Osteoblast (primary cell): Measurements from ENCODE around the gene CDC42BPA. TPM values are rescaled to one million over a fixed set of nuclear protein-coding genes. Genes with fewer than 3 reads are reported as not detected.

ENCODE experiments used
- DNase-seq: peaks from one replicate; pipeline ENCODE4 v3.0.0; 2011; ENCODE audit warnings: low spot score, mixed read lengths; ENCODE audit not compliant: insufficient read length; ENCODE audit errors: missing footprints
- H2AFZ ChIP-seq: 2 replicates; pipeline ENCODE4 v1.6.0; 2011; ENCODE audit warnings: mild to moderate bottlenecking, low read length
- H3K27ac ChIP-seq: 2 replicates; pipeline ENCODE4 v1.5.1; 2011; ENCODE audit warnings: mild to moderate bottlenecking, low read depth, low read length, moderate library complexity
- H3K27me3 ChIP-seq: 2 replicates; pipeline ENCODE4 v1.6.0; 2012; ENCODE audit warnings: mild to moderate bottlenecking, control low read depth, inconsistent platforms, low read length, moderate library complexity; ENCODE audit not compliant: insufficient read depth
- H3K36me3 ChIP-seq: 2 replicates; pipeline ENCODE4 v1.5.1; 2011; ENCODE audit warnings: mild to moderate bottlenecking, low read length, control low read depth, moderate library complexity; ENCODE audit not compliant: insufficient read depth
- H3K4me1 ChIP-seq: 2 replicates; pipeline ENCODE4 v1.5.1; 2011; ENCODE audit warnings: mild to moderate bottlenecking, low read length, control low read depth, moderate library complexity; ENCODE audit not compliant: insufficient read depth
- H3K4me2 ChIP-seq: 2 replicates; pipeline ENCODE4 v1.6.0; 2011; ENCODE audit warnings: mild to moderate bottlenecking, low read length; ENCODE audit not compliant: insufficient read depth
- H3K4me3 ChIP-seq: fragments of 200-600 bp; sonication (generic); 3 replicates; pipeline ENCODE4 v1.5.1; 2012; ENCODE audit warnings: mild to moderate bottlenecking, low read length, inconsistent platforms; ENCODE audit not compliant: insufficient read depth
- H3K79me2 ChIP-seq: 2 replicates; pipeline ENCODE4 v1.6.0; 2012; ENCODE audit warnings: mild to moderate bottlenecking, low read length, control low read depth, inconsistent platforms; ENCODE audit not compliant: insufficient read depth
- H3K9me3 ChIP-seq: 2 replicates; pipeline ENCODE4 v1.5.1; 2011; ENCODE audit warnings: low read depth, low read length, control low read depth
- H4K20me1 ChIP-seq: 2 replicates; pipeline ENCODE4 v1.6.0; 2012; ENCODE audit warnings: mild to moderate bottlenecking, low read length, control low read depth; ENCODE audit not compliant: insufficient read depth
- CTCF ChIP-seq: IDR thresholded peaks from 2 replicates; pipeline ENCODE4 v1.5.1; 2011; ENCODE audit warnings: mild to moderate bottlenecking, low read depth, low read length, moderate library complexity; ENCODE audit errors: extremely low read depth
- total RNA-seq: library from RNA; depleted of rRNA; stranded (reverse); fragments of >200 nt; gene quantifications from 2 replicates; pipeline ENCODE4 v1.2.3, GENCODE V29; 2012

Gene CDC42BPA
- total RNA-seq, 1 donor, result 77.8 TPM

- Histone ChIP-seq H2AFZ (no peak overlapping the region), H3K27ac (no peak overlapping the region), H3K4me2 (no peak overlapping the region), H3K27me3 (no peaks in the 10 kb centered on the region), H3K36me3 (peaks cover 5% of the 10 kb centered on the region), H3K79me2 (no peaks in the 10 kb centered on the region), H3K9me3 (no peaks in the 10 kb centered on the region), H3K4me3 (no peak overlapping the region), H4K20me1 (no peaks in the 10 kb centered on the region), H3K4me1 (no peaks in the 10 kb centered on the region)
- peak; percentile 86 for DNase-seq
- peak; percentile 64 for TF ChIP-seq CTCF
These were observed 187.1 kb downstream of the CDC42BPA start for GRCh38 chr1:227131193-227131592.

GRCh38 chr1:227127891-227128290 lies 190.4 kb downstream of the CDC42BPA start:
- no peaks in the 10 kb centered on the region for H3K4me1 ChIP-seq
- peaks cover 5% of the 10 kb centered on the region for H3K36me3 ChIP-seq

GRCh38 chr1:227125929-227126545 lies 192.3 kb downstream of the CDC42BPA start:
- Histone ChIP-seq H3K9me3 (no peaks in the 10 kb centered on the region), H3K4me2 (no peak overlapping the region), H2AFZ (no peak overlapping the region), H3K27ac (no peak overlapping the region), H3K36me3 (peaks cover 5% of the 10 kb centered on the region), H3K27me3 (no peaks in the 10 kb centered on the region), H3K4me1 (no peaks in the 10 kb centered on the region), H4K20me1 (no peaks in the 10 kb centered on the region), H3K79me2 (no peaks in the 10 kb centered on the region), H3K4me3 (no peak overlapping the region)
- TF ChIP-seq CTCF, result no peak
- DNase-seq, result no peak

More at GRCh38 chr1:227127891-227128290, 190.4 kb downstream of the CDC42BPA start:
- Histone ChIP-seq H3K4me3 (no peak overlapping the region), H2AFZ (no peak overlapping the region), H3K9me3 (no peaks in the 10 kb centered on the region), H4K20me1 (no peaks in the 10 kb centered on the region), H3K27ac (no peak overlapping the region), H3K27me3 (no peaks in the 10 kb centered on the region), H3K79me2 (no peaks in the 10 kb centered on the region), H3K4me2 (no peak overlapping the region)
- TF ChIP-seq CTCF, result no peak
- peak; percentile 53 for DNase-seq

- no peak overlapping the region for H2AFZ ChIP-seq
- H3K36me3 ChIP-seq, result peaks cover 5% of the 10 kb centered on the region
- no peaks in the 10 kb centered on the region for H4K20me1 ChIP-seq
- H3K4me1 ChIP-seq, result no peaks in the 10 kb centered on the region
- DNase-seq, result no peak
- no peak overlapping the region for H3K27ac ChIP-seq
- no peak for TF ChIP-seq CTCF
- H3K4me3 ChIP-seq, result no peak overlapping the region
- no peaks in the 10 kb centered on the region for H3K79me2 ChIP-seq
- no peaks in the 10 kb centered on the region for H3K9me3 ChIP-seq
- no peaks in the 10 kb centered on the region for H3K27me3 ChIP-seq
- H3K4me2 ChIP-seq, result no peak overlapping the region
These were observed 193.8 kb downstream of the CDC42BPA start for GRCh38 chr1:227124473-227124872.
